ENCODE results near the gene SUGCT.

GRCh38 chr7:40755438-40755837, 620.6 kb downstream of the SUGCT start:
- no peak for TF ChIP-seq EZH2 (IDR thresholded peaks at IDR 0.05; ENCODE audit: borderline replicate concordance, low read depth, low read length, severe bottlenecking)
- TF ChIP-seq, protein P1, sequence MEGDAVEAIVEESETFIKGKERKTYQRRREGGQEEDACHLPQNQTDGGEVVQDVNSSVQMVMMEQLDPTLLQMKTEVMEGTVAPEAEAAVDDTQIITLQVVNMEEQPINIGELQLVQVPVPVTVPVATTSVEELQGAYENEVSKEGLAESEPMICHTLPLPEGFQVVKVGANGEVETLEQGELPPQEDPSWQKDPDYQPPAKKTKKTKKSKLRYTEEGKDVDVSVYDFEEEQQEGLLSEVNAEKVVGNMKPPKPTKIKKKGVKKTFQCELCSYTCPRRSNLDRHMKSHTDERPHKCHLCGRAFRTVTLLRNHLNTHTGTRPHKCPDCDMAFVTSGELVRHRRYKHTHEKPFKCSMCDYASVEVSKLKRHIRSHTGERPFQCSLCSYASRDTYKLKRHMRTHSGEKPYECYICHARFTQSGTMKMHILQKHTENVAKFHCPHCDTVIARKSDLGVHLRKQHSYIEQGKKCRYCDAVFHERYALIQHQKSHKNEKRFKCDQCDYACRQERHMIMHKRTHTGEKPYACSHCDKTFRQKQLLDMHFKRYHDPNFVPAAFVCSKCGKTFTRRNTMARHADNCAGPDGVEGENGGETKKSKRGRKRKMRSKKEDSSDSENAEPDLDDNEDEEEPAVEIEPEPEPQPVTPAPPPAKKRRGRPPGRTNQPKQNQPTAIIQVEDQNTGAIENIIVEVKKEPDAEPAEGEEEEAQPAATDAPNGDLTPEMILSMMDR (IDR thresholded peaks at IDR 0.05; ENCODE audit: borderline replicate concordance, extremely low read depth, low read length, poor library complexity, severe bottlenecking): no peak

Measured in DND-41 (cell line).